ENCODE data around the gene CD209.

Gene CD209

GRCh38 chr19:7762719-7763293 lies 15.5 kb upstream of the CD209 start, which contains the start of gene CLEC4M:
CLEC4M (plus strand) TSS chr19:7763243; CDS start chr19:7763267, 24 bp downstream.
- no peak within 1 kb of the TSS for H3K4me3 ChIP-seq (ENCODE audit: low read depth, low read length)
- DNase-seq (ENCODE audit: low read depth): no peak
- TF ChIP-seq CTCF (IDR thresholded peaks at IDR 0.05; ENCODE audit: low read depth, low read length, missing control alignments): no peak
- in situ Hi-C loops (cut with HindIII; ENCODE audit: low sequenced_read_pairs): no loop called here

- DNase-seq (ENCODE audit: low read depth): no peak
- no peak for TF ChIP-seq CTCF (IDR thresholded peaks at IDR 0.05; ENCODE audit: low read depth, low read length, missing control alignments)
- no peak overlapping the region for H3K4me3 ChIP-seq (ENCODE audit: low read depth, low read length)
- in situ Hi-C loops (cut with HindIII; ENCODE audit: low sequenced_read_pairs): no loop called here
Measured at GRCh38 chr19:7759156-7759555, 11.8 kb upstream of the CD209 start.

GRCh38 chr19:7757358-7757757 lies 10.0 kb upstream of the CD209 start:
- no peak for TF ChIP-seq CTCF (IDR thresholded peaks at IDR 0.05; ENCODE audit: low read depth, low read length, missing control alignments)
- in situ Hi-C loops (cut with HindIII; ENCODE audit: low sequenced_read_pairs): no loop called here

GRCh38 chr19:7756258-7756657 lies 8.9 kb upstream of the CD209 start:
- TF ChIP-seq CTCF (IDR thresholded peaks at IDR 0.05; ENCODE audit: low read depth, low read length, missing control alignments): no peak
- DNase-seq (ENCODE audit: low read depth): no peak
- in situ Hi-C loops (cut with HindIII; ENCODE audit: low sequenced_read_pairs): no loop called here
- no peak overlapping the region for H3K4me3 ChIP-seq (ENCODE audit: low read depth, low read length)

More at GRCh38 chr19:7757358-7757757, 10.0 kb upstream of the CD209 start:
- no peak overlapping the region for H3K4me3 ChIP-seq (ENCODE audit: low read depth, low read length)
- no peak for DNase-seq (ENCODE audit: low read depth)

GRCh38 chr19:7751157-7751783 lies 3.9 kb upstream of the CD209 start:
- no peak for TF ChIP-seq CTCF (IDR thresholded peaks at IDR 0.05; ENCODE audit: low read depth, low read length, missing control alignments)
- in situ Hi-C loops (cut with HindIII; ENCODE audit: low sequenced_read_pairs): no loop called here
- H3K4me3 ChIP-seq (ENCODE audit: low read depth, low read length): no peak overlapping the region
- DNase-seq (ENCODE audit: low read depth): no peak

- H3K4me3 ChIP-seq (ENCODE audit: low read depth, low read length): no peak overlapping the region
- in situ Hi-C loops (cut with HindIII; ENCODE audit: low sequenced_read_pairs): no loop called here
- TF ChIP-seq CTCF (IDR thresholded peaks at IDR 0.05; ENCODE audit: low read depth, low read length, missing control alignments): no peak
- DNase-seq (ENCODE audit: low read depth): no peak
Measured at GRCh38 chr19:7748756-7749155, 1.4 kb upstream of the CD209 start.

Measured in astrocyte of the cerebellum (primary cell).